Erythroblast (primary cell): ENCODE results near the gene HOXA3.

Source experiments
- DNase-seq, 2 experiments: peaks; one replicate each; lab custom pipeline; 2025; lab: John Stamatoyannopoulos, UW
- GATA1 ChIP-seq: IDR thresholded peaks from 2 replicates; pipeline ENCODE4 v1.6.1; 2011; ENCODE audit warnings: low read depth, mild to moderate bottlenecking, control low read depth, low read length, moderate library complexity
- POLR2A ChIP-seq: IDR thresholded peaks from 2 replicates; pipeline ENCODE4 v1.6.1; 2011; ENCODE audit warnings: mild to moderate bottlenecking, low read length

The HOXA3 gene

DNA sequence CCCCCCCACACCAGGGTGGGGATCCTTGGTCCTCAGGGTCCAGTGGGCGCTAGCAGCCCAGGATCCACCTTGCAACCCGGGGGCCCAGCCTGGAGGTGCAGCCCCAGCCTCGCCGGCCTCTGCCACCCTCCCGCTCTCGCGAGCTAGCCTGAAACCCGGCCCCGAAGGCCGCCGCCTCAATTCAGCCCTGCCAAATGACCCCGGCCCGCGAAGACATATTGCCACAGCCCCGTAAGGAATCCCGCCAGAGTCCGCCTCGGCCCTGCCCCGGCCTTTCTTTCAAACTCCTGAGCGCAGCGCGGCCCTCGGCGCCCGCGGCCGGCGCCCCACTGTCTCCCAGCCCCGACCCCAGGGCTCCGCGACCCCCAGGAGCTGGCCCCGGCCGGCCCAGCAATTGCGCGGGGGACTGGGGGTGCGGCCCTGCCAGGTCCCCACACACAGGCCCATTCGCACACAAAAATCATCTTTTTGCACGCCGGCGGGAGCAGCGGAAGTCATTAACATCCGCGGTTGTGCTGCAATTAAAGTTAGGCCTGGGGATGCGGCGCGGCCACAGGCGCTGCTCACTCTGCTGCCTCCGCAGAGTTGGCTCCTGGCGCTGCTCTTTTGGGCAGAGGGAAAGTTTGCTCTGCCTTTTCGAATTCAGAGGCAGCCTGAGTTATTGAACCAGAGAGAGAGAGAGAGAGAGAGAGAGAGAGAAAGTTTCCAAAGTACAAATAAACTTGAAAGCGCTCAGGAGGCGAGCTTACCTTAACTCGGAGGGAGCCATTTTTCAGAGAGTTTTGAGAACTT lies 12.9 kb downstream of the HOXA3 start:
- TF ChIP-seq POLR2A (no peak), GATA1 (no peak)
- no peak for DNase-seq

GRCh38 chr7:27138985-27139333 lies 13.4 kb downstream of the HOXA3 start:
- no peak for DNase-seq
- TF ChIP-seq POLR2A (no peak), GATA1 (no peak)

DNA sequence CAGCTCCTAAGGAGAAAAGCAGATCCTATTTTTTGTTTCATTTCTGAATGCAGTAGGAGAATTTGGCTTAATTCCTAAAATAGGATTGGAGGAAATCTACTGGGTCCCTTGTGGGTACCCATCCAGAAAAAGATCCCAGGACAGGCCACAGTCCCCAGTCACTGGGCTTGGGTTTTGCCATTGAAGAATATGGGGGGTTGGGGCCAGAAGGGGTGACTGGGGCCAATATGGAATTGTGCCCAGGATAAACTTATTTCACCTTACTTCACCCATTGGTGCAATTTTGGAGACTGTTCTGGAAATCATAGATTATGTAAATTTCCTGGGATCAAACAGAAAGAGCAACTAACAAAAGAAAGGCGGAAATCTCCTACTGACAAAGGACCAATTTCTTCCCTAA lies 13.9 kb downstream of the HOXA3 start:
- TF ChIP-seq GATA1 = no peak
- TF ChIP-seq POLR2A = no peak

GRCh38 chr7:27137640-27138315 lies 14.6 kb downstream of the HOXA3 start:
- TF ChIP-seq POLR2A (no peak), GATA1 (no peak)
- no peak for DNase-seq

More for the DNA sequence above, 13.9 kb downstream of the HOXA3 start:
- no peak for DNase-seq

GRCh38 chr7:27134392-27134791 lies 18.0 kb downstream of the HOXA3 start:
- TF ChIP-seq GATA1 = no peak
- TF ChIP-seq POLR2A = no peak
- DNase-seq = no peak

DNA sequence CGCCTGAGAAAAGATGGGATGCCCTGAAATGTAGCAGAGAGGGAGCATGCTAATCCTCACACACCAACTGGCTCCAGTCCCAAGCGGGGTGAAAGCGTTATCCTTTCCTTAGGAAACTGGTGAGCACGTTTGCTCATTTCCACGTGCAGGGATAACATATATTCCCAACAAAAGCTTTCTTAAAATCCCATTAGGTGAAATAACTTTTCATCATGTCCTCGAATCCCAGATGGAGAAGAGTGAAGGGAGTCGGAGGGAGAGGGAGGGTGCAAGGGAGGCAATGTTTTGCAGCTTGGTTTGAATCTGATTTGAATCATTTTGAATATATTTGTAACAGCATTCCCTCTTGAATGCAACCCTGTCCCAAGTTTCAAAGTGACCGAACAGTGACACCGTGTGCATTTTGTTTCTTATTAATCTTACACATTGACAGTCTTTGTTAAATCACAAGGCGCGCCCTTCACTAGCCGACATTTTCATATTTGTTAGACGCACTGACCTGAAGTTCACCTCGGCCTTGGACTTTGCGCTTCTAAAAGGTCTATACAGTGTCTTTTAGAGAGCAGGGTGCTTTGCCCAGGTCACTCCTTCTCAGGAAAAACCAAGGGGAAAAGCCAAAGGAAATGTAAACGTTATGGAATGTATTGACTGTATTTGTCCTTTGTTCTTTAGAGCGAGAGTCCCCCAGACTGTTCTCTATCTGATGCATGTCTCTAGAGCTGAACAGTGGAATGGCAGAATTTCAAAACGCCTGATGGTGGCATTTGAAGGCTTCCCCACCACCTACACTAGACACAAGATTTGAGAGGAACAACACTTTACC lies 18.8 kb downstream of the HOXA3 start:
- DNase-seq = no peak
- TF ChIP-seq POLR2A = no peak
- no peak for TF ChIP-seq GATA1

DNA sequence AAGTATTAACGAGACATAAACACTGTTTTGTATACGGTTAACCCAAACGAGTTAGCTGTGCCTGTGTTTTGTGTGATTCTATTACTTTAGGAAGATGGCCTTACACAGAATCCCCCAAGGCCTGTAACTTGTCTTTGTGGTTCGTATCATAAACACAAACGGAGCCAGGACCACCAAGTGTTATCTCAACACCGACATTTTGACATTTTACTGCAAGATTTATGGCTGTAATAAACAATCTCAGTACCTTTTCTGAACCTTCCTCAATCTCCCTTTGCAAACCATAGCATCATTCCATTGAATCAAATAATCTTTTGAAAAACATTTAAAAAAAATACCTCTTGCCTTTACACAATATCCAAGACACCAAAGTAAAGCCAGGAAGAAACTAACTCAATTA lies 19.4 kb downstream of the HOXA3 start:
- no peak for TF ChIP-seq GATA1
- no peak for TF ChIP-seq POLR2A
- no peak for DNase-seq

GRCh38 chr7:27132214-27132613 lies 20.2 kb downstream of the HOXA3 start:
- TF ChIP-seq GATA1 (no peak), POLR2A (no peak)
- DNase-seq = no peak

GRCh38 chr7:27131390-27131819 lies 21.0 kb downstream of the HOXA3 start:
- no peak for DNase-seq
- no peak for TF ChIP-seq GATA1
- TF ChIP-seq POLR2A = no peak

DNA sequence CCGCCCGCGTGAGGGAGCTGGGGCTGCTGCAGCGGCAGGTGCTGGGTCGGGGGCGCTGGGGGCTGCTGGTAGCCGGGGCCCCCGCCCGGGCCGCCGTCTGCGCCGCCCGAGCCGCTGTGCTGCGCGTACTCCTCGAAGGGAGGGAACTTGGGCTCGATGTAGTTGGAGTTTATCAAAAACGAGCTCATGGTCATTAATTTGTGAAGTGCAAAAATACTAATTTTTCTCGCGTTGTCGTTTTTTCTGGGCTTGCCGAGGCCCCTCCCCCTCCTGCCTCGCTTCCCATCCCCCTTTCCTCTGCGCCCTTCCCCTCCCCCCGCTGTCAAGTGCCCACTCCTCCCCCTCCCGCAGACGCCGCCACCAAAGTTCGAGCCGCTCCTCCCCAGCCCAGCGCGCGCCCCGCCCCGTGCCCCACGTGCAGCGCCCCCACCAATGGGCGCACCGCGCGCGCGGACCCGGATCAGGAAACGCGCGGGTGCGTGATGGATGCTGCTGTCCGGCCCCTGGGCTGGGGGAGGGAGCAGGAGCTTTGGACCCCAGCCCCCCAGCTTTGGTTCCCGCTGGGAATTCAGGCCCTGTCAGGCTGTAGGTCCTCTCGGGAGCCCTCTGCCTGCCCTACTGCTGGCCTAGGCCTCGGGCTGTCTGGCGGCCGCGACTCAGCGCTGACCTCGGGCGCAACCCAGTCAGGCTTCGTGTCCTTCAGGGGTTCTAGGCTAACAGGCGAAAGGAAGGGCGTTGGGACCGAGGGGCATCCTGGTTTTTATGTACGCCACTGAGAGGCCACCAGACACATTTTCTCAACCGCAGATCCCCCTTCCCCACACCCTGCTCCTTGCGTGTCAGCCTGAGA lies 21.6 kb downstream of the HOXA3 start, which contains the start of gene HOXA4:
Gene HOXA4 (minus strand): TSS at position 218 of the 850 bp plus-strand sequence. CDS start 24 bp downstream, at position 194.
- TF ChIP-seq GATA1 = no peak
- peak; percentile 17 for TF ChIP-seq POLR2A

DNA sequence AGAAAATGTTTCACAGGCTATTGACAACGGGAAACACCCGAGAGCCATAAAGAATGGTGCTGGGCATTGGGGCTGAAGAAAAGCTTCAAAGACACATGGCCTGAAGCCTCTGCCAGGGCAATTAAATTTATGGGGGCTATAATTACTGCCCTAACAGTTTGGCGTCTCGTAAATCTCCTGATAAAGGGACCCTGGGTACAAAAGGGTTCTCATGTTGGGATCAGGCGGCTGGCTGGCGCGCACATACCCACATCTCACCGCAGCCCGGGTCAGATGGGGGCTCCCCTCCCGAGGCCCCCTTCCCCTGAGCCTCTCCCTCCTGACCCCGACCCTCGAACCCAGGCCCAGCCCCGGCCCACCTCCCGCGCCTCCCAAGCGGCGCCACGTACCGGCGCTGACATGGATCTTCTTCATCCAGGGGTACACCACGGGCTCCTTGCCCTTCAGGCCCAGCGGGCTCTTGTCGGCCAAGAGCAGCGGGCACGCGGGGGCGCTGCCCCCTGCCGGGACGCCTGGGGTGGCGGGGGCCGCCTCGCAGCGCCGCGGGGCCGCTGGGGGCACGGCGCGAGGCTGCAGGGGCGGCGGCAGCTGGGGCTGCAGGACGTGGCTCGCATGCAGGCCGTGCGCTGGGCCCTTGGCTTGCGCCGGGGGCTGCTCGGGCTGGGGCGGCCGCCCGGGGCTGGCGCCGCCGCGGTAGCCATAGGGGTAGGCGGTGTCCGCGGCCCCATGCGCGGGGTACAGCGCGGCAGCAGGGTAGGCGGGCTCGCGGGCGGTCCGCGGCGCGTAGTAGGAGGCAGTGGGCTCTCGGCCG lies 22.4 kb downstream of the HOXA3 start:
- no peak for TF ChIP-seq GATA1
- TF ChIP-seq POLR2A = no peak
- peak; percentile 29 to 34 for DNase-seq

More for the DNA sequence above, 21.6 kb downstream of the HOXA3 start, which contains the start of gene HOXA4:
- DNase-seq = peak; percentile 86 to 88

DNA sequence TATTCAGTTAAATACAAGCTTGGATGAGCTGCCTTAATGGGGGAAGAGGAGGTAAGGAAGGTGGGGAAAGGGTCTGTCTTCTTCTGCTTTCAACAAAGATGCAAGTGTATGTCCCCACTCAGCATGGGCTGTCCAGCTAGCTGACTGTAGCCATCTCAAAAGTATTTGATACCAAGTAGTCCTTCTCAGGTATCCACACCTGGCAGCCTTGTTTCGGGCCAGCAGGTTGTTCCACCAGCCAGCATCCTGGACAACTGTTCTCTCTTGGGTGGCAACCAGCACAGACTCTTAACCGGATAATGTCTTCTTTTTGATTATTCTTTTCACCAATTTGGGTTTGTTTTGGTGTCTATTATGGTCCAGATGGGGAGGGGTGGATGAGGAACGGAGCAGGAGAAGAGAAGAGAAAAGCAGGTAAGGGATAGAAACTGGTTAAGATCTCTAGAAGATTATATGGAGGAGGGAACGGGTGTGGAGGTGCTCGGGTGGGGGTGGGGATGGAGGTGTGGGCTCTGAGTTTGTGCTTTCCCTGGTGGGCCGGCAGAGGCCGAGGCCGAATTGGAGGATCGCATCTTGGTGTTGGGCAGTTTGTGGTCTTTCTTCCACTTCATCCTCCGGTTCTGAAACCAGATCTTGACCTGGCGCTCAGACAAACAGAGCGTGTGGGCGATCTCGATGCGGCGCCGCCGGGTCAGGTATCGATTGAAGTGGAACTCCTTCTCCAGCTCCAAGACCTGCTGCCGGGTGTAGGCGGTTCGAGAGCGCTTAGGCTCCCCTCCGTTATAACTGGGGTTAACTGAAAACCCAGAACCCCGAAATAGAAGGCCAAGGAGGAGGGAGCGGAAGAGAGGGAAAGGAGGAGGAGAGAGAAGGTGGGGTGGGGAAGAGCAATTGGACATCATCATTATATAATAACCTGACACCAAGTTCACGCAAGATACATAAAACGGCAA lies 23.3 kb downstream of the HOXA3 start:
- no peak for TF ChIP-seq GATA1
- TF ChIP-seq POLR2A = no peak

More for the DNA sequence above, 23.3 kb downstream of the HOXA3 start:
- no peak for DNase-seq
